HEK293 (cell line): ENCODE measurements around the gene SGPL1.

Experiments used
- MZF1 ChIP-seq: fragments of 450-650 bp; formaldehyde crosslinking; IDR thresholded peaks from 2 replicates; pipeline ENCODE4 v1.5.1; 2017; ENCODE audit warnings: missing biosample characterization, missing genetic modification characterization, borderline replicate concordance
- PRDM1 ChIP-seq: fragments of 450-650 bp; formaldehyde crosslinking; IDR thresholded peaks from 2 replicates; pipeline ENCODE4; 2016; ENCODE audit warnings: missing biosample characterization, missing genetic modification characterization
- ZBTB21 ChIP-seq: fragments of 450-650 bp; formaldehyde crosslinking; IDR thresholded peaks from 2 replicates; pipeline ENCODE4 v1.5.1; 2017; ENCODE audit warnings: missing biosample characterization, missing genetic modification characterization
- ZNF10 ChIP-seq: fragments of 450-650 bp; formaldehyde crosslinking; IDR thresholded peaks from 2 replicates; pipeline ENCODE4 v1.5.1; 2017; ENCODE audit warnings: missing biosample characterization, missing genetic modification characterization
- ZNF23 ChIP-seq: fragments of 450-650 bp; formaldehyde crosslinking; IDR thresholded peaks from 2 replicates; pipeline ENCODE4 v1.5.1; 2016; ENCODE audit warnings: missing biosample characterization, missing genetic modification characterization, borderline replicate concordance
- ZNF830 ChIP-seq: fragments of 450-650 bp; IDR thresholded peaks from 2 replicates; pipeline ENCODE4 v1.5.0; 2018; ENCODE audit warnings: missing biosample characterization, missing genetic modification characterization, low read depth, mild to moderate bottlenecking, moderate library complexity
- TF ChIP-seq, protein P1 (sequence below): fragments of 450-650 bp; formaldehyde crosslinking; IDR thresholded peaks from 2 replicates; pipeline ENCODE4 v1.5.1; 2016; ENCODE audit warnings: missing biosample characterization, missing genetic modification characterization
- TF ChIP-seq, protein P2 (sequence below): fragments of 450-650 bp; formaldehyde crosslinking; IDR thresholded peaks from 2 replicates; pipeline ENCODE4 v1.5.1; 2016; ENCODE audit warnings: missing biosample characterization, missing genetic modification characterization
- TF ChIP-seq, protein P3 (sequence below): fragments of 450-650 bp; formaldehyde crosslinking; IDR thresholded peaks from 2 replicates; pipeline ENCODE4 v1.5.1; 2016; ENCODE audit warnings: missing biosample characterization, missing genetic modification characterization
- TF ChIP-seq, protein P4 (sequence below): fragments of 450-650 bp; formaldehyde crosslinking; IDR thresholded peaks from 2 replicates; pipeline ENCODE4 v1.5.1; 2016; ENCODE audit warnings: missing biosample characterization, missing genetic modification characterization
- TF ChIP-seq, protein P5 (sequence below): fragments of 450-650 bp; formaldehyde crosslinking; IDR thresholded peaks from 2 replicates; pipeline ENCODE4 v1.5.1; 2016; ENCODE audit warnings: missing biosample characterization, missing genetic modification characterization

DNA sequence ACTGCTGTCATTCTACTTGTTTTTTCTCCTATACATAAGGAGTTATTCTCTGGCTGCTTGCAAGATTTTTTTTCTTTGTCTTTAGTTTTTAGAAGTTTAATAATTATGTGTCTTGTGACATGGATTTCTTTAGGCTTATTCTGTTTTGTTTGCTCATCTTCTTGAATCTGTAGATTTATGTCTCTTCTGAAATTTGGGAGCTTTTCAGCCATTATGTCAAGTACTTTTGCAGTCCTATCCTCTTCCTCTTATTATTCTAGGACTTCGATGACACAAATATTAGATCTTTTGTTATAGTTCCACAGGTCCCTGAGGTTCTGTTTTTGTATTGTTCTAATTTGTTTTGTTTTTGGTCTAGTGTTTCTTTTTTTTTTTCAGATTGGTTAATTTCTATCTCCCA, 13.9 kb upstream of the SGPL1 start:
- TF ChIP-seq, protein P1, sequence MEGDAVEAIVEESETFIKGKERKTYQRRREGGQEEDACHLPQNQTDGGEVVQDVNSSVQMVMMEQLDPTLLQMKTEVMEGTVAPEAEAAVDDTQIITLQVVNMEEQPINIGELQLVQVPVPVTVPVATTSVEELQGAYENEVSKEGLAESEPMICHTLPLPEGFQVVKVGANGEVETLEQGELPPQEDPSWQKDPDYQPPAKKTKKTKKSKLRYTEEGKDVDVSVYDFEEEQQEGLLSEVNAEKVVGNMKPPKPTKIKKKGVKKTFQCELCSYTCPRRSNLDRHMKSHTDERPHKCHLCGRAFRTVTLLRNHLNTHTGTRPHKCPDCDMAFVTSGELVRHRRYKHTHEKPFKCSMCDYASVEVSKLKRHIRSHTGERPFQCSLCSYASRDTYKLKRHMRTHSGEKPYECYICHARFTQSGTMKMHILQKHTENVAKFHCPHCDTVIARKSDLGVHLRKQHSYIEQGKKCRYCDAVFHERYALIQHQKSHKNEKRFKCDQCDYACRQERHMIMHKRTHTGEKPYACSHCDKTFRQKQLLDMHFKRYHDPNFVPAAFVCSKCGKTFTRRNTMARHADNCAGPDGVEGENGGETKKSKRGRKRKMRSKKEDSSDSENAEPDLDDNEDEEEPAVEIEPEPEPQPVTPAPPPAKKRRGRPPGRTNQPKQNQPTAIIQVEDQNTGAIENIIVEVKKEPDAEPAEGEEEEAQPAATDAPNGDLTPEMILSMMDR = no peak
- TF ChIP-seq, protein P2, sequence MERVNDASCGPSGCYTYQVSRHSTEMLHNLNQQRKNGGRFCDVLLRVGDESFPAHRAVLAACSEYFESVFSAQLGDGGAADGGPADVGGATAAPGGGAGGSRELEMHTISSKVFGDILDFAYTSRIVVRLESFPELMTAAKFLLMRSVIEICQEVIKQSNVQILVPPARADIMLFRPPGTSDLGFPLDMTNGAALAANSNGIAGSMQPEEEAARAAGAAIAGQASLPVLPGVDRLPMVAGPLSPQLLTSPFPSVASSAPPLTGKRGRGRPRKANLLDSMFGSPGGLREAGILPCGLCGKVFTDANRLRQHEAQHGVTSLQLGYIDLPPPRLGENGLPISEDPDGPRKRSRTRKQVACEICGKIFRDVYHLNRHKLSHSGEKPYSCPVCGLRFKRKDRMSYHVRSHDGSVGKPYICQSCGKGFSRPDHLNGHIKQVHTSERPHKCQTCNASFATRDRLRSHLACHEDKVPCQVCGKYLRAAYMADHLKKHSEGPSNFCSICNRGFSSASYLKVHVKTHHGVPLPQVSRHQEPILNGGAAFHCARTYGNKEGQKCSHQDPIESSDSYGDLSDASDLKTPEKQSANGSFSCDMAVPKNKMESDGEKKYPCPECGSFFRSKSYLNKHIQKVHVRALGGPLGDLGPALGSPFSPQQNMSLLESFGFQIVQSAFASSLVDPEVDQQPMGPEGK (tag by site-specific recombination) = no peak
- TF ChIP-seq, protein P3, sequence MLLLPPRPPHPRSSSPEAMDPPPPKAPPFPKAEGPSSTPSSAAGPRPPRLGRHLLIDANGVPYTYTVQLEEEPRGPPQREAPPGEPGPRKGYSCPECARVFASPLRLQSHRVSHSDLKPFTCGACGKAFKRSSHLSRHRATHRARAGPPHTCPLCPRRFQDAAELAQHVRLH (tag by site-specific recombination) = no peak
- TF ChIP-seq ZNF23 (tag by site-specific recombination) = no peak
- TF ChIP-seq ZNF830 (tag by site-specific recombination) = no peak
- TF ChIP-seq, protein P4, sequence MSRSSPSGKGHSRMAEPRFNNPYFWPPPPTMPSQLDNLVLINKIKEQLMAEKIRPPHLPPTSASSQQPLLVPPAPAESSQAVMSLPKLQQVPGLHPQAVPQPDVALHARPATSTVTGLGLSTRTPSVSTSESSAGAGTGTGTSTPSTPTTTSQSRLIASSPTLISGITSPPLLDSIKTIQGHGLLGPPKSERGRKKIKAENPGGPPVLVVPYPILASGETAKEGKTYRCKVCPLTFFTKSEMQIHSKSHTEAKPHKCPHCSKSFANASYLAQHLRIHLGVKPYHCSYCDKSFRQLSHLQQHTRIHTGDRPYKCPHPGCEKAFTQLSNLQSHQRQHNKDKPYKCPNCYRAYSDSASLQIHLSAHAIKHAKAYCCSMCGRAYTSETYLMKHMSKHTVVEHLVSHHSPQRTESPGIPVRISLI (tag by site-specific recombination) = no peak
- no peak for TF ChIP-seq ZNF10
- no peak for TF ChIP-seq ZBTB21 (tag by site-specific recombination)
- TF ChIP-seq MZF1 = no peak
- TF ChIP-seq, protein P5, sequence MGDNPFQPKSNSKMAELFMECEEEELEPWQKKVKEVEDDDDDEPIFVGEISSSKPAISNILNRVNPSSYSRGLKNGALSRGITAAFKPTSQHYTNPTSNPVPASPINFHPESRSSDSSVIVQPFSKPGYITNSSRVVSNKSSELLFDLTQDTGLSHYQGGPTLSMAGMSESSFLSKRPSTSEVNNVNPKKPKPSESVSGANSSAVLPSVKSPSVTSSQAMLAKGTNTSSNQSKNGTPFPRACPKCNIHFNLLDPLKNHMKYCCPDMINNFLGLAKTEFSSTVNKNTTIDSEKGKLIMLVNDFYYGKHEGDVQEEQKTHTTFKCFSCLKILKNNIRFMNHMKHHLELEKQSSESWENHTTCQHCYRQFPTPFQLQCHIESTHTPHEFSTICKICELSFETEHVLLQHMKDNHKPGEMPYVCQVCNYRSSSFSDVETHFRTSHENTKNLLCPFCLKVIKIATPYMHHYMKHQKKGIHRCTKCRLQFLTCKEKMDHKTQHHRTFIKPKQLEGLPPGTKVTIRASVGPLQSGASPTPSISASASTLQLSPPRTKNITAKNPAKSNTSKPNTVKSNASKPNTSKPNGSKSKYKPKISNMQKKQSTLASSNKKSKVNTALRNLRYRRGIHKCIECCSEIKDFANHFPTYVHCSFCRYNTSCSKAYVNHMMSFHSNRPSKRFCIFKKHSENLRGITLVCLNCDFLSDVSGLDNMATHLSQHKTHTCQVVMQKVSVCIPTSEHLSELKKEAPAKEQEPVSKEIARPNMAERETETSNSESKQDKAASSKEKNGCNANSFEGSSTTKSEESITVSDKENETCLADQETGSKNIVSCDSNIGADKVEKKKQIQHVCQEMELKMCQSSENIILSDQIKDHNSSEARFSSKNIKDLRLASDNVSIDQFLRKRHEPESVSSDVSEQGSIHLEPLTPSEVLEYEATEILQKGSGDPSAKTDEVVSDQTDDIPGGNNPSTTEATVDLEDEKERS = no peak
- no peak for TF ChIP-seq PRDM1 (tag by site-specific recombination)
